K562 (cell line): ENCODE data around the gene TYMP. TPM values are rescaled to one million over a fixed set of nuclear protein-coding genes. Genes with fewer than 3 reads are reported as not detected.

Experiments used
- ARID2 ChIP-seq: fragments of 450-650 bp; IDR thresholded peaks from 2 replicates; pipeline ENCODE4 v1.6.1; 2017; ENCODE audit warnings: antibody characterized with exemption, mild to moderate bottlenecking
- BRF1 ChIP-seq: IDR thresholded peaks from 3 replicates; pipeline ENCODE4 v1.6.1; 2011; ENCODE audit warnings: borderline replicate concordance, mild to moderate bottlenecking; ENCODE audit not compliant: insufficient read length; ENCODE audit errors: extremely low read depth
- E2F1 ChIP-seq: sonication (generic); formaldehyde crosslinking; IDR thresholded peaks from 2 replicates; pipeline ENCODE4 v1.8.1; 2023; ENCODE audit warnings: mild to moderate bottlenecking, missing genetic modification reagents, moderate library complexity
- ELF1 ChIP-seq: fragments of 200-800 bp; sonication (Bioruptor generic); IDR thresholded peaks from 2 replicates; pipeline ENCODE4 v1.6.1; 2016; ENCODE audit warnings: missing genetic modification characterization, missing compliant biosample characterization
- FIP1L1 ChIP-seq: fragments of 200-400 bp; formaldehyde crosslinking; IDR thresholded peaks from 2 replicates; pipeline ENCODE4 v1.6.1; 2018; ENCODE audit warnings: mild to moderate bottlenecking, low read depth, low read length; ENCODE audit not compliant: poor library complexity, severe bottlenecking
- FOXK2 ChIP-seq, 2 experiments: fragments of 450-650 bp; IDR thresholded peaks in 1 of 2; conservative IDR thresholded peaks in 1 of 2; 2 replicates each; pipeline ENCODE4 v1.6.1; 2016; ENCODE audit warnings: low read depth in 2 of 2, mild to moderate bottlenecking in 1 of 2
- HBP1 ChIP-seq: fragments of 450-650 bp; formaldehyde crosslinking; IDR thresholded peaks from 2 replicates; pipeline ENCODE4 v1.4.0; 2022; ENCODE audit warnings: missing genetic modification characterization
- HMG20B ChIP-seq: fragments of 250-450 bp; sonication (Bioruptor Pico); IDR thresholded peaks from 2 replicates; pipeline ENCODE4 v1.5.0; 2021; ENCODE audit warnings: mild to moderate bottlenecking
- MNT ChIP-seq, 2 experiments: fragments of 450-650 bp; conservative IDR thresholded peaks; 2 replicates each; pipeline ENCODE4 v1.6.1; 2017; ENCODE audit warnings: mild to moderate bottlenecking in 2 of 2, moderate library complexity in 2 of 2
- POLR3G ChIP-seq: IDR thresholded peaks from 2 replicates; pipeline ENCODE4 v1.6.1; 2011; ENCODE audit not compliant: insufficient read length, insufficient replicate concordance; ENCODE audit errors: extremely low read depth
- PYGO2 ChIP-seq: fragments of 450-650 bp; IDR thresholded peaks from 2 replicates; pipeline ENCODE4 v1.6.1; 2016; ENCODE audit warnings: mild to moderate bottlenecking, missing genetic modification characterization, moderate library complexity, missing compliant biosample characterization
- STAT5B ChIP-seq: fragments of 250-450 bp; sonication (Bioruptor Pico); IDR thresholded peaks from 2 replicates; pipeline ENCODE4 v1.8.0; 2021; ENCODE audit warnings: mild to moderate bottlenecking, inconsistent platforms
- TFAP4 ChIP-seq: sonication (generic); formaldehyde crosslinking; IDR thresholded peaks from 2 replicates; pipeline ENCODE4 v1.8.0; 2022; ENCODE audit warnings: missing genetic modification reagents, mild to moderate bottlenecking, moderate library complexity, borderline replicate concordance
- YY1 ChIP-seq, 3 experiments: IDR thresholded peaks; 2 replicates each; pipeline ENCODE4 v1.6.1; 2011; ENCODE audit warnings: low read length in 2 of 3, mild to moderate bottlenecking in 2 of 3, moderate library complexity in 2 of 3, borderline replicate concordance in 1 of 3, control low read depth in 1 of 3, low read depth in 1 of 3; ENCODE audit not compliant: insufficient read depth in 3 of 3, insufficient replicate concordance in 2 of 3, control insufficient read depth in 1 of 3, insufficient read length in 1 of 3; ENCODE audit errors: extremely low read depth in 1 of 3
- ZBTB33 ChIP-seq: sonication (generic); formaldehyde crosslinking; IDR thresholded peaks from 2 replicates; pipeline ENCODE4 v1.8.1; 2023; ENCODE audit warnings: mild to moderate bottlenecking, missing genetic modification reagents
- ZNF263 ChIP-seq: sonication (generic); formaldehyde crosslinking; IDR thresholded peaks from 2 replicates; pipeline ENCODE4 v1.8.0; 2022; ENCODE audit warnings: mild to moderate bottlenecking, missing genetic modification reagents, borderline replicate concordance
- ZNF655 ChIP-seq: fragments of 250-450 bp; sonication (Bioruptor Pico); IDR thresholded peaks from 2 replicates; pipeline ENCODE4 v1.5.0; 2021
- polyA plus RNA-seq, 8 experiments: library from polyadenylated mRNA; depleted of rRNA in 4 of 8; stranded (reverse) in 5 of 8; unstranded in 3 of 8; fragments of >200 nt; fragmentation: Nextera tagmentation in 2 of 8; fragmentation: Illumina TruSeq in 1 of 8; extraction: Ambion mirVana in 2 of 8; extraction: Trizol in 1 of 8; gene quantifications; 2 replicates each; pipeline versions ENCODE4 v1.2.1 to v1.2.3, GENCODE V29; 2011 to 2014; ENCODE audit warnings: inconsistent platforms in 1 of 8, missing spikeins in 1 of 8
- total RNA-seq, 7 experiments: library from RNA; depleted of rRNA in 6 of 7; stranded (reverse); fragments of >200 nt in 6 of 7; fragmentation: Illumina TruSeq in 2 of 7; extraction: Trizol in 2 of 7; gene quantifications; 2 replicates each; pipeline versions ENCODE4 v1.2.1 to v1.2.3, GENCODE V29; 2011 to 2021; ENCODE audit warnings: low replicate concordance in 1 of 7

Gene TYMP
- total and polyA plus RNA-seq, 9 of the 15 experiments (the other 6 are each of a cell fraction or from before 2014, with no cell fraction given), result 0.03 to 4.0 (median 2.4) TPM; not detected in 4

- TF ChIP-seq E2F1 (CRISPR knock-in tag) (peak; percentile 48; the same call in 1 of the 2 replicates), HBP1 (no peak), STAT5B (no peak), FOXK2 (conservative IDR thresholded peaks at IDR 0.05 in 1 of 2, IDR thresholded peaks at IDR 0.05 in 1 of 2; ENCODE audit: low read depth in 2 of 2) (no peak), HMG20B (CRISPR knock-in tag) (no peak), BRF1 (no peak), FIP1L1 (no peak), ELF1 (no peak), TFAP4 (CRISPR knock-in tag) (0 out of 2 replicates have a peak, but pooled peaks have one; percentile 18), ARID2 (no peak), ZNF263 (CRISPR knock-in tag) (peak; percentile 64; the same call in 1 of the 2 replicates), YY1 (IDR thresholded peaks at IDR 0.05; ENCODE audit: borderline replicate concordance in 1 of 3, control insufficient read depth in 1 of 3, extremely low read depth in 1 of 3, insufficient read depth in 3 of 3, insufficient read length in 1 of 3, insufficient replicate concordance in 2 of 3, low read depth in 1 of 3, low read length in 2 of 3) (peak in 1 of 3 experiments; percentile 46), ZNF655 (CRISPR knock-in tag) (no peak), MNT (conservative IDR thresholded peaks at IDR 0.05) (peak in 1 of 2 experiments; percentile 37; a peak in 2 of 4 replicates), POLR3G (no peak), PYGO2 (tag) (no peak), ZBTB33 (CRISPR knock-in tag) (peak; percentile 40; the same call in 1 of the 2 replicates)
These were observed 31.4 kb downstream of the TYMP start (continued) for GRCh38 chr22:50498322-50498890.
